AG09309 (cell line): ENCODE results near the gene NFIB.

Source experiments
- DNase-seq: peaks from one replicate; pipeline ENCODE4 v3.0.0-alpha.2; 2010; ENCODE audit warnings: low read depth
- H3K4me3 ChIP-seq: 2 replicates; pipeline ENCODE4 v1.5.1; 2011; ENCODE audit warnings: mild to moderate bottlenecking, low read depth, low read length, moderate library complexity; ENCODE audit not compliant: control insufficient read depth
- CTCF ChIP-seq: IDR thresholded peaks from 2 replicates; pipeline ENCODE4 v1.5.1; 2011; ENCODE audit warnings: mild to moderate bottlenecking, low read depth, low read length, inconsistent platforms; ENCODE audit not compliant: insufficient read depth, control insufficient read depth; ENCODE audit errors: missing control alignments

NFIB gene

GRCh38 chr9:14140096-14140697, 173.7 kb downstream of the NFIB start:
- DNase-seq = no peak
- no peak overlapping the region for H3K4me3 ChIP-seq
- TF ChIP-seq CTCF = no peak

DNA sequence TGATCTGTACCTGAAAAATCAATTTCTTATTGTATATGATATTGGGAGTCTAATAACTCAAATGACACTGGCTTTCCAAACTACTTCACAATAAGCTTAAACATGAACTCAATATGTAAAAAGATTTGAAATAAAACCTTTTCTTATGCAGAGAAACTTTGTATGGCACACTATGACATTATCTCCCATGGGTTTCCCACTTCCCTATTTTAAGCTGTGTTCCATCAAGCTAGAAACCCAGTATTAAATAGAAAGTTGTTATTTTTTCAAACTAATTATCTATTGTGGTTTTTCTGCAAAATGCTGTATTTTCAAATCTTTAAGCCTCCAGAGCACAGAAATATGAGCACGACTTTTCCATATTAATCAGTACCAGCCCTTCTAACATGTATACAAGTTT, 174.7 kb downstream of the NFIB start:
- H3K4me3 ChIP-seq = no peak overlapping the region
- no peak for DNase-seq
- no peak for TF ChIP-seq CTCF

GRCh38 chr9:14136646-14137370, 177.1 kb downstream of the NFIB start:
- no peak overlapping the region for H3K4me3 ChIP-seq
- no peak for TF ChIP-seq CTCF
- DNase-seq = no peak

- no peak for TF ChIP-seq CTCF
- no peak for DNase-seq
Observed at GRCh38 chr9:14136047-14136635, 177.8 kb downstream of the NFIB start.

GRCh38 chr9:14135421-14135820, 178.5 kb downstream of the NFIB start:
- no peak for DNase-seq
- no peak for TF ChIP-seq CTCF
- H3K4me3 ChIP-seq = no peak overlapping the region

More at GRCh38 chr9:14136047-14136635, 177.8 kb downstream of the NFIB start:
- no peak overlapping the region for H3K4me3 ChIP-seq

GRCh38 chr9:14133394-14133793, 180.5 kb downstream of the NFIB start:
- DNase-seq = no peak
- TF ChIP-seq CTCF = no peak
- H3K4me3 ChIP-seq = no peak overlapping the region

DNA sequence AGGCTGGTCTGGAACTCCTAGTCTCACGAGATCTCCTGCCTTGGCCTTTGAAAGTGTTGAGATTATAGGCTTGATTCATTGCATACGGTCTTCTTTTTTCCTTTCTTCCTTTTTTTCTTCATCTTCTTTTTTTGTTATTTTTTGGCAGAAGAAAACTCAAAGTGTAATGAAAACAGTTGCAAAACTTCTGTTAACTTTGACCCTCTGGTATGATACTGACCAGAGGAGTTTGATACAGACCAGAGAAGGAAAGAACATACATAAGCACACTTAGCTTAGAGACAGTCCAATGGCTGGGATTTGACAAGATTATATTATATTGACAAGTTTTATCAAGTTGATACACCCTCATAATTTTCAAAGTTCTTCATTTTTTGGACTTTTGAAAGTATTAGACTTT, 181.2 kb downstream of the NFIB start:
- TF ChIP-seq CTCF = no peak

More for the DNA sequence above, 181.2 kb downstream of the NFIB start:
- no peak for DNase-seq
- no peak overlapping the region for H3K4me3 ChIP-seq
